OCI-LY3 (cell line): ENCODE data around the gene PAFAH1B2.

Source experiments
- H2AFZ ChIP-seq: fragments of 200-600, 300-600 bp; shearing (Covaris generic); 2 replicates; pipeline ENCODE4 v1.6.0; 2014; ENCODE audit warnings: antibody characterized with exemption, low read depth, low read length
- H3K27ac ChIP-seq: fragments of 200-600, 300-600 bp; sonication (generic); 2 replicates; pipeline ENCODE4 v1.5.1; 2014; ENCODE audit warnings: mild to moderate bottlenecking, low read length, moderate library complexity, mixed read lengths
- H3K27me3 ChIP-seq: fragments of 200-600, 300-600 bp; sonication (generic); 2 replicates; pipeline ENCODE4 v1.6.1; 2014; ENCODE audit warnings: low read depth, low read length, mixed read lengths
- H3K36me3 ChIP-seq: fragments of 200-600, 300-600 bp; sonication (generic); replicated peaks from 2 replicates; pipeline ENCODE3; 2014; ENCODE audit warnings: low read depth, low read length, mixed read lengths
- H3K4me1 ChIP-seq: fragments of 300-600, 200-600 bp; sonication (generic); 2 replicates; pipeline ENCODE4 v1.6.1; 2014; ENCODE audit warnings: low read length, mixed read lengths
- H3K4me2 ChIP-seq: fragments of 200-600, 300-600 bp; sonication (generic); 2 replicates; pipeline ENCODE4 v1.6.1; 2014; ENCODE audit warnings: low read length, mixed read lengths
- H3K4me3 ChIP-seq: fragments of 300-600, 200-600 bp; sonication (generic); 2 replicates; pipeline ENCODE4 v1.5.1; 2014; ENCODE audit warnings: antibody characterized with exemption, mild to moderate bottlenecking, low read length, moderate library complexity
- H3K79me2 ChIP-seq: fragments of 300-600, 200-600 bp; shearing (Covaris generic); 2 replicates; pipeline ENCODE4 v1.6.1; 2014; ENCODE audit warnings: mild to moderate bottlenecking, low read length, mixed read lengths
- H3K9ac ChIP-seq: fragments of 300-600, 200-600 bp; shearing (Covaris generic); 2 replicates; pipeline ENCODE4 v1.6.0; 2014; ENCODE audit warnings: mild to moderate bottlenecking, low read length, moderate library complexity
- H3K9me3 ChIP-seq: fragments of 200-600, 300-600 bp; shearing (Covaris generic); 2 replicates; pipeline ENCODE4 v1.6.1; 2014; ENCODE audit warnings: low read length, mixed read lengths; ENCODE audit not compliant: insufficient read depth
- H4K20me1 ChIP-seq: fragments of 200-600, 300-600 bp; sonication (generic); 2 replicates; pipeline ENCODE4 v1.6.1; 2016; ENCODE audit warnings: low read length, mixed read lengths; ENCODE audit not compliant: insufficient read depth
- EZH2phosphoT487 ChIP-seq: fragments of 200-600 bp; shearing (Covaris generic); IDR thresholded peaks from 2 replicates; pipeline ENCODE4 v1.6.1; 2018; ENCODE audit warnings: antibody characterized with exemption, mixed run types, low read depth
- TF ChIP-seq, protein P1 (sequence below): fragments of 200-600, 300-600 bp; sonication (generic); IDR thresholded peaks from 2 replicates; pipeline ENCODE4 v1.5.1; 2014; ENCODE audit warnings: antibody characterized with exemption, low read length, low read depth

PAFAH1B2 gene

GRCh38 chr11:117185736-117186430 is 41.8 kb downstream of the PAFAH1B2 start:
- Histone ChIP-seq H3K79me2 (no peaks in the 10 kb centered on the region), H3K27ac (peak overlapping the region; percentile 89), H3K4me2 (peak overlapping the region; percentile 71), H3K36me3 (peaks cover 15% of the 10 kb centered on the region), H3K9me3 (no peaks in the 10 kb centered on the region), H4K20me1 (no peaks in the 10 kb centered on the region), H3K4me3 (peak overlapping the region; percentile 31), H3K9ac (peak overlapping the region; percentile 52; the same call in 1 of the 2 replicates), H3K4me1 (peaks cover 58% of the 10 kb centered on the region), H2AFZ (no peak overlapping the region), H3K27me3 (no peaks in the 10 kb centered on the region)
- TF ChIP-seq, protein P1, sequence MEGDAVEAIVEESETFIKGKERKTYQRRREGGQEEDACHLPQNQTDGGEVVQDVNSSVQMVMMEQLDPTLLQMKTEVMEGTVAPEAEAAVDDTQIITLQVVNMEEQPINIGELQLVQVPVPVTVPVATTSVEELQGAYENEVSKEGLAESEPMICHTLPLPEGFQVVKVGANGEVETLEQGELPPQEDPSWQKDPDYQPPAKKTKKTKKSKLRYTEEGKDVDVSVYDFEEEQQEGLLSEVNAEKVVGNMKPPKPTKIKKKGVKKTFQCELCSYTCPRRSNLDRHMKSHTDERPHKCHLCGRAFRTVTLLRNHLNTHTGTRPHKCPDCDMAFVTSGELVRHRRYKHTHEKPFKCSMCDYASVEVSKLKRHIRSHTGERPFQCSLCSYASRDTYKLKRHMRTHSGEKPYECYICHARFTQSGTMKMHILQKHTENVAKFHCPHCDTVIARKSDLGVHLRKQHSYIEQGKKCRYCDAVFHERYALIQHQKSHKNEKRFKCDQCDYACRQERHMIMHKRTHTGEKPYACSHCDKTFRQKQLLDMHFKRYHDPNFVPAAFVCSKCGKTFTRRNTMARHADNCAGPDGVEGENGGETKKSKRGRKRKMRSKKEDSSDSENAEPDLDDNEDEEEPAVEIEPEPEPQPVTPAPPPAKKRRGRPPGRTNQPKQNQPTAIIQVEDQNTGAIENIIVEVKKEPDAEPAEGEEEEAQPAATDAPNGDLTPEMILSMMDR, result no peak

- peak overlapping the region; percentile 52; the same call in 1 of the 2 replicates for H3K9ac ChIP-seq
- H3K36me3 ChIP-seq, result peaks cover 15% of the 10 kb centered on the region
- H3K27ac ChIP-seq, result peak overlapping the region; percentile 89
- H4K20me1 ChIP-seq, result no peaks in the 10 kb centered on the region
- H2AFZ ChIP-seq, result no peak overlapping the region
- TF ChIP-seq EZH2phosphoT487, result no peak
- TF ChIP-seq, protein P1, result no peak
- H3K4me1 ChIP-seq, result peaks cover 54% of the 10 kb centered on the region
- H3K9me3 ChIP-seq, result no peaks in the 10 kb centered on the region
- peak overlapping the region; percentile 31; the same call in 1 of the 2 replicates for H3K4me3 ChIP-seq
- no peaks in the 10 kb centered on the region for H3K79me2 ChIP-seq
- H3K4me2 ChIP-seq, result peak overlapping the region; percentile 71
- H3K27me3 ChIP-seq, result no peaks in the 10 kb centered on the region
These were observed 42.3 kb downstream of the PAFAH1B2 start for GRCh38 chr11:117186431-117186761.

GRCh38 chr11:117187007-117187406 is 42.9 kb downstream of the PAFAH1B2 start:
- Histone ChIP-seq H3K4me1 (peaks cover 51% of the 10 kb centered on the region), H3K79me2 (no peaks in the 10 kb centered on the region), H3K36me3 (peaks cover 16% of the 10 kb centered on the region), H3K27me3 (no peaks in the 10 kb centered on the region), H3K4me2 (peak overlapping the region; percentile 71; the same call in 1 of the 2 replicates), H4K20me1 (no peaks in the 10 kb centered on the region), H3K9ac (no peak overlapping the region), H2AFZ (no peak overlapping the region), H3K27ac (no peak overlapping the region), H3K9me3 (no peaks in the 10 kb centered on the region), H3K4me3 (no peak overlapping the region)
- no peak for TF ChIP-seq EZH2phosphoT487
- TF ChIP-seq, protein P1, result no peak

GRCh38 chr11:117187428-117187798 is 43.3 kb downstream of the PAFAH1B2 start:
- Histone ChIP-seq H3K4me1 (peaks cover 51% of the 10 kb centered on the region), H3K27ac (no peak overlapping the region), H3K27me3 (no peaks in the 10 kb centered on the region), H2AFZ (no peak overlapping the region), H3K9me3 (no peaks in the 10 kb centered on the region), H3K36me3 (peaks cover 16% of the 10 kb centered on the region), H3K79me2 (no peaks in the 10 kb centered on the region), H3K4me2 (no peak overlapping the region), H3K4me3 (no peak overlapping the region), H4K20me1 (no peaks in the 10 kb centered on the region), H3K9ac (no peak overlapping the region)
- TF ChIP-seq, protein P1, result no peak
- TF ChIP-seq EZH2phosphoT487, result no peak
